Right lobe of liver (tissue), 4 donors: ENCODE results near the gene DHH.

Experiments
- CTCF ChIP-seq, 4 donors: fragments of 200-600 bp in 3 of 4; fragments of 450-650 bp in 1 of 4; IDR thresholded peaks; one replicate each; pipeline versions ENCODE4 v1.5.1 to v1.8.0; 2016 to 2022; ENCODE audit warnings: antibody characterized with exemption in 4 of 4, mild to moderate bottlenecking in 2 of 4
- POLR2A ChIP-seq: fragments of 450-650 bp; IDR thresholded peaks from one replicate; pipeline ENCODE4 v1.6.1; 2017; ENCODE audit warnings: antibody characterized with exemption, mild to moderate bottlenecking
- donor health status: DM: no; HTN: no; CAD: no.
- donor health status: DM: no; HTN: no; CAD: no.
- donor health status: DM: no; HTN: yes; CAD: no.

- TF ChIP-seq POLR2A = no peak
- TF ChIP-seq CTCF (IDR thresholded peaks at IDR 0.05) = no peak
These were observed 56.2 kb downstream of the DHH start for GRCh38 chr12:49038291-49038955.
